GDM1 (cell line): ENCODE results near the gene SEMA3G.

Source experiments
- DNase-seq: peaks from one replicate; lab custom pipeline; 2025; lab: John Stamatoyannopoulos, UW

The SEMA3G gene

GRCh38 chr3:52395503-52395865, 49.4 kb downstream of the SEMA3G start:
- no peak for DNase-seq

- no peak for DNase-seq
Observed at GRCh38 chr3:52394751-52395502, 50.0 kb downstream of the SEMA3G start.

- no peak for DNase-seq
Observed at GRCh38 chr3:52393959-52394670, 50.8 kb downstream of the SEMA3G start.

- no peak for DNase-seq
Observed at GRCh38 chr3:52393131-52393807, 51.6 kb downstream of the SEMA3G start.

- no peak for DNase-seq
Observed at GRCh38 chr3:52392216-52392930, 52.5 kb downstream of the SEMA3G start.

GRCh38 chr3:52391096-52391495, 53.8 kb downstream of the SEMA3G start:
- DNase-seq, result no peak

- no peak for DNase-seq
Observed at GRCh38 chr3:52388933-52389332, 56.0 kb downstream of the SEMA3G start.

GRCh38 chr3:52388348-52388821, 56.5 kb downstream of the SEMA3G start:
- no peak for DNase-seq

- no peak for DNase-seq
Observed at GRCh38 chr3:52387481-52387880, 57.4 kb downstream of the SEMA3G start.

GRCh38 chr3:52385157-52385556, 59.7 kb downstream of the SEMA3G start:
- peak; percentile 5 for DNase-seq

- DNase-seq, result no peak
Observed at GRCh38 chr3:52384019-52384761, 60.7 kb downstream of the SEMA3G start.

- DNase-seq, result no peak
Observed at GRCh38 chr3:52383446-52383845, 61.5 kb downstream of the SEMA3G start.
